Activated naive CD4-positive, alpha-beta T cell treated with anti-CD3 and anti-CD28 coated beads for 36 hours (primary cell): Measurements from ENCODE around the gene PTPRN2. TPM values are rescaled to one million over a fixed set of nuclear protein-coding genes. Genes with fewer than 3 reads are reported as not detected.

Experiments
- CTCF ChIA-PET: fragments of 350-600 bp; sonication (Branson Sonifier 250); formaldehyde crosslinking; loops from one replicate; lab custom pipeline; 2021; ENCODE audit warnings: antibody characterized with exemption; lab: Charles Lee
- DNase-seq: peaks from one replicate; pipeline ENCODE4 v3.0.0-alpha.2; 2020
- H3K27ac Mint-ChIP-seq: one replicate; pipeline ENCODE4 v1.8.0; 2021; ENCODE audit warnings: mild to moderate bottlenecking, mixed read lengths
- H3K27me3 Mint-ChIP-seq: one replicate; pipeline ENCODE4 v1.8.0; 2021; ENCODE audit warnings: low read depth, mixed read lengths
- H3K36me3 Mint-ChIP-seq: one replicate; pipeline ENCODE4 v1.8.0; 2021; ENCODE audit warnings: low read depth, mixed read lengths
- H3K4me1 Mint-ChIP-seq: one replicate; pipeline ENCODE4 v1.8.0; 2021; ENCODE audit warnings: low read depth, mixed read lengths
- H3K4me3 Mint-ChIP-seq: one replicate; pipeline ENCODE4 v1.8.0; 2021; ENCODE audit warnings: mild to moderate bottlenecking, moderate library complexity, mixed read lengths
- H3K9me3 Mint-ChIP-seq: one replicate; pipeline ENCODE4 v1.8.0; 2021; ENCODE audit warnings: mixed read lengths
- intact Hi-C: fragments of 100-400 bp; cut with micrococcal nuclease; formaldehyde crosslinking; loops from one replicate; pipeline ENCODE4 v1.15.1; 2023
- total RNA-seq, 2 experiments: library from RNA; stranded (reverse); gene quantifications; one replicate each; pipeline ENCODE4 v1.2.3, GENCODE V29; 2021

Gene PTPRN2
- total RNA-seq, 2 experiments from 2014 or later, result 0.54 to 0.62 TPM

DNA sequence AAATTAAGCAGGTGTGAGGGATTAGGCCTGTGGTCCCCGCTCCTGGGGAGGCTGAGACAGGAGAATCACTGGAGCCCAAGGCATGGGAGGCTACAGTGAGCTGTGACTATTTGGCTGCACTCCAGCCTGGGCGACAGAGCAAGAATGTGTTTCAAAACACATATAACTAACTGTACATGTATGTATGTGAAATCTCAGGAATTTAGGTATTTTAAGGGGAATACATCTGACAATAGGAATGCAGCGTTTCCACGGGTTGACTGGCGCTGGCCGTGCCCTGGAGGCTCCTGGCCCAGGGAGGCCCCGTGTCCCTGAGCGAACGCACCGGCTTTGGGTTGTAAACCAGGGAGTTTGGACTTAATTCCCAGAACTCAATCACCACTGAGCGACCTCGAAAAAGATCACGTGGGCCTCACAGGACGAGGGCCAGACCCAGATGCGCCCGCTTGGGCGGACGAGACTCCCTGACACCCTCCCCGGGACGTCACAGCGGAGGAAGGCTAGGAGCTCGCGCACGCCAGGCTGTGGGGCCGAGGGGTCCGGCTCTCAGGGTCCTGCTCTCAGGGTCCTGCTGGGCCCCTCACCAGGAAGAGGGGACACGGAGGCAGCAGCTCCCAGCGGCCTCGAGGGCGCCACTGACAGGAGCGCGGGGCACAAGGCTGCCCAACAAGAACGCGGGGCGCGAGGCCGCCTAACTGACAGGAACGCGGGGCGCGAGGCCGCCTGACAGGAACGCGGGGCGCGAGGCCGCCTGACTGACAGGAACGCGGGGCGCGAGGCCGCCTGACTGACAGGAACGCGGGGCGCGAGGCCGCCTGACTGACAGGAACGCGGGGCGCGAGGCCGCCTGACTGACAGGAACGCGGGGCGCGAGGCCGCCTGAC is 18.4 kb downstream of the PTPRN2 start:
- DNase-seq, result no peak
- CTCF ChIA-PET, result interaction anchor here (0.7 kb wide), 1 partner anchor 13 kb away, joined by 5 read pairs; no protein-coding TSS in a partner anchor
- Mint-ChIP-seq H3K9me3 (no peaks in the 10 kb centered on the region), H3K4me1 (peaks cover 2% of the 10 kb centered on the region), H3K36me3 (no peaks in the 10 kb centered on the region), H3K4me3 (no peak overlapping the region), H3K27me3 (peaks cover 33% of the 10 kb centered on the region), H3K27ac (no peak overlapping the region)
- intact Hi-C loops, result no loop called here

DNA sequence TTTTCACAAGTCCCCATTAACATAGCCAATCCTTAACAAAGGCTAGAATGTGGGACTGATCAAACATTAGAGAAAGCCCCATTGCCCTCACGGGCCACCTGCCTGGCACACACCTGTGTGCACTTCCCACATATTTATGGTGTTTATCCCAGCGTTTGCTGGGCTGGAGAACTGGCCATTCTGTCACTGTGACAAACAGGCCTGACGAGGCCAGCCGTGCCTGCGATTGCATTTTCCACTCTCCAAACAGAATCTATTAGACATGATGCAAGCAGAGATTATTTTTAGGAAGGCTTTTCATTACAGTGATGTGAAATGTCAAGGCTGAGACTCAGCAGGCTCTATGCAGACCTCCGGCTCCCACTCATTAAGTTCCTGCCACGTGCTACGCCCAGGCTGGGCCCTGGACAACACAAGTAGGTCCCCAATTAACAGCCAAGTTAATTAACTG is 20.4 kb downstream of the PTPRN2 start:
- CTCF ChIA-PET, result no interaction called here
- peaks cover 29% of the 10 kb centered on the region for H3K27me3 Mint-ChIP-seq
- no peaks in the 10 kb centered on the region for H3K9me3 Mint-ChIP-seq
- H3K27ac Mint-ChIP-seq, result no peak overlapping the region
- no peak for DNase-seq
- intact Hi-C loops, result no loop called here
- no peak overlapping the region for H3K4me3 Mint-ChIP-seq
- H3K36me3 Mint-ChIP-seq, result no peaks in the 10 kb centered on the region
- peaks cover 2% of the 10 kb centered on the region for H3K4me1 Mint-ChIP-seq

DNA sequence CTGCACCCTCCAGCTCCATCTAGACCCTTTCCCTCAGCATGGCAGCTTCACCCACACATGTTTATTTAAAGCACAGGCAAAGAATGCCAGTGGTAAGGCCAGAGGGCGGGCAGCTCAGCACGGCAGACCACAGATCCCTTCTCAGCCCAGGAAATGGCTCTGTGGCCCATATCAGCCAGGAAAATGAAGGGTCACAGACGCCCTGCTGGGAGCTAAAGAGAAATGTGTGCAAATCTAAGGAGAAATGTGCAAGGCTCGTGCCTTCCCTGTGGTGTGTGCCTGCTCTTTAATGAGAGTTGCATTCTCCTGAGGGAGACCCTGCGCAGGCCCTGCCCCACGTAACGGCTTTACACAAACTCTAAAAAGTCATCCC is 23.0 kb downstream of the PTPRN2 start:
- Mint-ChIP-seq H3K9me3 (no peaks in the 10 kb centered on the region), H3K4me3 (no peak overlapping the region), H3K36me3 (no peaks in the 10 kb centered on the region), H3K27ac (no peak overlapping the region), H3K27me3 (peaks cover 21% of the 10 kb centered on the region), H3K4me1 (no peaks in the 10 kb centered on the region)
- intact Hi-C loops, result no loop called here
- CTCF ChIA-PET, result no interaction called here
- DNase-seq, result no peak

DNA sequence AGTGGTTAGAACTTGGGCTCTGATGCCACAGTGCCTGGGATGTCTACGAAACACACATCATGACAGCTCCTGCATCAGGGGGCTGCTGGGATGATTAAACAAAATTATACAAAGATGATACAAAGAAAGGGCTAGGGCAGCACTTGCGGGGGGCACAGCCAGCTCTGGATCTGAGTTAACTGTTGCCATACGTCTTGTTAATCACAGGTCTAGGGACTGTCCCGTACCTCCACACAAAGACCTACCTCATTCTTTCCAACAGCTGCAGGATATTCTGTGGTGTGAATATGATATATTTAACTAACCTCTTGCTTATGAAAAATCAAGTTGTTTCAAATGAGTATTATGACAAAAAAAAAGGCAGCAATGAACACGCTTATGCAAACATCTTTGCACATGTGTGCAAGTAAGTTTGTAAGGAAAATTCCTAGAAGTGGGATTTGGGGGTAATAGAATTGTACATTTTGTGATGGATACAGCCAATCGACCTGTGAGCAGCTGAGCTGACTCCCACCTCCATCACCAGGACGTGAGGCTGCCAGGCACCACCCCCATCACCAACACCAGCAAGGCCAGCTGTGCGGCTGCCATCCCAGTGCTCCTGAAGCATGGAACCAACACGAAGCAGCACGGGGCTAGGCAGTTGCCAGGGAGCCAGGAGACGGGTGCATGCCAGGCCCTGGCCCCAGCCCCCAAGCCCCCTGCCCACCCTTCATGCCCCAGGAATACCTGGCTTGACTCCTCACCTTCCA is 23.5 kb downstream of the PTPRN2 start:
- no peak for DNase-seq
- CTCF ChIA-PET, result no interaction called here
- intact Hi-C loops, result no loop called here
- H3K4me1 Mint-ChIP-seq, result no peaks in the 10 kb centered on the region
- H3K36me3 Mint-ChIP-seq, result no peaks in the 10 kb centered on the region
- H3K9me3 Mint-ChIP-seq, result no peaks in the 10 kb centered on the region
- H3K27ac Mint-ChIP-seq, result no peak overlapping the region
- H3K27me3 Mint-ChIP-seq, result peaks cover 18% of the 10 kb centered on the region
- H3K4me3 Mint-ChIP-seq, result no peak overlapping the region

DNA sequence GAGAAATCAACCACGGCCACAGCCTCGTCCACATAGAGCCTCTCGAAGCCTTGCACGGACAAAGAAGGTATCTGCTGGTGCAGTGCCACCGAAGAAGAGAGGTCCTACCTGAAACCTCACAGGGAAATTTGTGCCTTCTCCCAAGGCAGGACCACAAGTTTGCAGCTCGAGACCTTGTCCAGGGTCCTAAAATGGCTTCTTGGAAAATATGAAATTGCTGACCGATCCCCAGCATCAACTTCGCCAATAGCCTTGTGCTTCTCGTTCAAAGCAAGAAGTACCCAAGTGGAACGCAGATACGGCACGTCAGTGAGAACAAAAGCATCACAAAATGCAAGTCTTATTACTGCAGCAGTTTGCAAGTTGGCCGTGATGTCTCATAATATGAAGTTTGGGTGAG is 24.6 kb downstream of the PTPRN2 start:
- Mint-ChIP-seq H3K4me1 (no peaks in the 10 kb centered on the region), H3K36me3 (no peaks in the 10 kb centered on the region), H3K27me3 (peaks cover 12% of the 10 kb centered on the region), H3K9me3 (no peaks in the 10 kb centered on the region), H3K27ac (no peak overlapping the region), H3K4me3 (no peak overlapping the region)
- DNase-seq, result no peak
- intact Hi-C loops, result no loop called here
- CTCF ChIA-PET, result interaction anchor here (0.5 to 0.6 kb wide), 2 partner anchors 92 to 474 kb away, joined by 3 read pairs; no protein-coding TSS in a partner anchor

DNA sequence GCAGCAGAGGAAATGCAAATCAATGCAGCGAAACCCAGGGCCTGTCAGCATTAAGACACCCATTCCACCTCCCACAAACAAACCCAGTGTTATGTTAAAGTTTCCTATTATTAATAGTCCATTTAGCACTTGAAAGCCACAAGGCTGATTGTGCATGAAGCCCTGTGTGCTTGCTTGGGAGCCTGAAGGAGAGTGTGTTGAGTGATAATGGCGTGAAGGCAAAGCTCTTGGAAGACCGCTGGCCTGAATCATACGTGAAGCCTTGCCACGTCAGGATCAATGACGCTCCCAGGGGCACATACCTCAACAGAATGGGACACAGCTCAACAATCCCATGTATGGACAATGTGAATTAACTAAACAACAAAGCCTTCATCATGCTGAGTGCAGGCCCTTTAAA is 25.1 kb downstream of the PTPRN2 start:
- Mint-ChIP-seq H3K4me1 (no peaks in the 10 kb centered on the region), H3K4me3 (no peak overlapping the region), H3K36me3 (no peaks in the 10 kb centered on the region), H3K27ac (no peak overlapping the region), H3K27me3 (peaks cover 9% of the 10 kb centered on the region), H3K9me3 (no peaks in the 10 kb centered on the region)
- no peak for DNase-seq
- intact Hi-C loops, result no loop called here
- CTCF ChIA-PET, result interaction anchor here (0.5 kb wide), 1 partner anchor 92 kb away, joined by 3 read pairs; no protein-coding TSS in a partner anchor

DNA sequence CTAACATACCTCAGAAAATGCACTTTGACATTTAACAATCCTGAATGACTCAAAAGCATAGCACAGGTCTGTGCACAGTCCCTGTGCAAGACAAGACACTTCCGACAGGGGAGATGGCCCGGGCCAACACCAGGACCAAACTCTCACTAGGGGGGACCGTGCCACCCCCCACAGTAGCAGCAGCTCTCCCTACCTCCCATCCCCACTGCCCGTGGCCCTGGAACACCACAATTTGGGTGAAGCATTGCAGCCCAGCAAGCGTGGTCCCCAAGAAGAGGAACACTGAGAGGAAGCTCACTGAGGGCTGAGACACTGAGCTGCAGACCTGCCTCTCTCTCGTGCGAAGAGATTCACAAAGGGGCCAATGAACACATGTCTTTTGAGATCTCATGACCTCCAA is 26.0 kb downstream of the PTPRN2 start:
- intact Hi-C loops, result no loop called here
- Mint-ChIP-seq H3K4me3 (no peak overlapping the region), H3K27ac (no peak overlapping the region), H3K36me3 (no peaks in the 10 kb centered on the region), H3K27me3 (peaks cover 3% of the 10 kb centered on the region), H3K9me3 (no peaks in the 10 kb centered on the region), H3K4me1 (no peaks in the 10 kb centered on the region)
- DNase-seq, result no peak
- CTCF ChIA-PET, result no interaction called here

DNA sequence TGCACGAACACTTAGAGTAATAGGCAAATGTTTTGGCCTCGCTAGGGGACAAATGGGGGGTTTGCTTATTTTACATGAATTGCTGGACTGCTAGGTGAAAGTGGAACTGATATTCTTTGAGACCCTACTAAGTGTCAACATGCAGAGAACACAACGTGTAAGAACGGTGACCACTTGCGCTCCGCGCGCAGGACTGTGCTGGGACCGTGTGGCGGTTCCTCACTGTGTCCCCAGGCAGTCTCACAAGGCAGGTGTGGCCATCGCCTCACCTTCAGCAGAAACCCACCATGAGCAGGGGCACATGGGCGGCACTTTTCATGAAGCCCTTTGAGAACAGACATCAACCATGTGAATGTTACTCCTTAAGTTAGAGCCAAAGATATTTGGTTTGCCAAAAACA is 27.2 kb downstream of the PTPRN2 start:
- H3K27me3 Mint-ChIP-seq, result peaks cover 3% of the 10 kb centered on the region
- H3K36me3 Mint-ChIP-seq, result no peaks in the 10 kb centered on the region
- CTCF ChIA-PET, result no interaction called here
- intact Hi-C loops, result no loop called here
- no peaks in the 10 kb centered on the region for H3K9me3 Mint-ChIP-seq
- DNase-seq, result no peak
- H3K4me1 Mint-ChIP-seq, result no peaks in the 10 kb centered on the region
- no peak overlapping the region for H3K4me3 Mint-ChIP-seq
- H3K27ac Mint-ChIP-seq, result no peak overlapping the region

DNA sequence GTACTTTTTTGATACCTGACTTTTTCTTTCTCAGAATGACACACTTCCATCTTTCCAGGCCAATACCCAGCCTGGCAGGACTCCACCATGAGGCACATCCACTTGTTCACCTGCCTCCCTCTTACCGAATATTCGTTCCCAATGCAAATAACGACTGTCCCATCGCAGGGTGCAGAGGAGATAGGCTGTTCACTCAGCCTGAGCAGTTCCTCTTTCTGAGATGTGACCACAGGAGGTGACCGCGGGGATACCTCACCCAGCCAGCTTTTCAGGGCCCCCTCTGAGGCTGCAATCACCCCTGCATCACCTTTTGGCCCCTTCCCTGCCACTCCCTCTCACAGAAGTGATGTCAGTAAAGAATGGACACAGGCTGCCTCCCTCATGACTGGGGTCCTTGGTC is 28.3 kb downstream of the PTPRN2 start:
- CTCF ChIA-PET, result no interaction called here
- Mint-ChIP-seq H3K4me3 (no peak overlapping the region), H3K36me3 (no peaks in the 10 kb centered on the region), H3K27me3 (peaks cover 2% of the 10 kb centered on the region), H3K9me3 (no peaks in the 10 kb centered on the region), H3K4me1 (no peaks in the 10 kb centered on the region), H3K27ac (no peak overlapping the region)
- DNase-seq, result no peak
- intact Hi-C loops, result no loop called here

DNA sequence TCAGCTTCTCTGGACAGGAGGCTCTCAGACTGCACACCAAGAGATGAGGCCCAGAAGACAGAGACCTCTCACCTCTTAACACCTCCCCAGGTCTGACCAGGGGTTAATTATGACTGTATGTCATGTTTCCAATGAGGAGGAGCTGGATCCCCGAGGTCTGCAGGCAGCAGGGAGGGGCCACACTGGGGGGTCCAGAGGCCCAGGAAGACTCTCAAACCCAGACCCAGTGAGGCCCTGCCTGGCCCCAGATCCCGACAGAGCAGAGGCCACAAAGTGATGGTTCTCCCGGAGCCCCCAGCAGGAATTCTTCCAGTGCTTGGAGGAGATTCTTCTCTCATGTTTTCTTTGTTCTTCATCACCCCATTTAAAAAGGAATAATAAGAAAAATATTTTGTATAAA is 28.8 kb downstream of the PTPRN2 start:
- H3K4me3 Mint-ChIP-seq, result no peak overlapping the region
- no peaks in the 10 kb centered on the region for H3K4me1 Mint-ChIP-seq
- DNase-seq, result no peak
- H3K36me3 Mint-ChIP-seq, result no peaks in the 10 kb centered on the region
- H3K27me3 Mint-ChIP-seq, result peaks cover 3% of the 10 kb centered on the region
- CTCF ChIA-PET, result no interaction called here
- no peak overlapping the region for H3K27ac Mint-ChIP-seq
- no peaks in the 10 kb centered on the region for H3K9me3 Mint-ChIP-seq
- intact Hi-C loops, result no loop called here

DNA sequence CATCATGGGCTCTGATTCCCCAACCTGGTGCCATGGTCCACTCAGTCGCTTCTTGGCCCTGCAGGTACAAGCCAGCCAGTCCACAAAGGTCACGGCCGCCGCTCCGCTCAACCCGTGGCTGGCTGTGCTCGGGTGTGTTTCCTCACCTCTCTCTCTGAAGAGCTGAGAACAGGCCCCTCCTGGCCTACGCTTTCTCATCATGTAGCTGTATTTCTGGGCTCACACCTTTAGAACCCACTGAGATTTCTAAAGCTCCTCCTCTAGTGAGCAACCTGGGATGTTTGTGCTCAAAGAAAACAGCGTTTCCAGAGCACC is 30.2 kb downstream of the PTPRN2 start:
- H3K27me3 Mint-ChIP-seq, result peaks cover 3% of the 10 kb centered on the region
- H3K27ac Mint-ChIP-seq, result no peak overlapping the region
- no peaks in the 10 kb centered on the region for H3K36me3 Mint-ChIP-seq
- no peaks in the 10 kb centered on the region for H3K9me3 Mint-ChIP-seq
- no peak overlapping the region for H3K4me3 Mint-ChIP-seq
- no peaks in the 10 kb centered on the region for H3K4me1 Mint-ChIP-seq
- intact Hi-C loops, result no loop called here
- no peak for DNase-seq
- CTCF ChIA-PET, result interaction anchor here (1.1 kb wide), 1 partner anchor 177 kb away, joined by 3 read pairs; no protein-coding TSS in a partner anchor

DNA sequence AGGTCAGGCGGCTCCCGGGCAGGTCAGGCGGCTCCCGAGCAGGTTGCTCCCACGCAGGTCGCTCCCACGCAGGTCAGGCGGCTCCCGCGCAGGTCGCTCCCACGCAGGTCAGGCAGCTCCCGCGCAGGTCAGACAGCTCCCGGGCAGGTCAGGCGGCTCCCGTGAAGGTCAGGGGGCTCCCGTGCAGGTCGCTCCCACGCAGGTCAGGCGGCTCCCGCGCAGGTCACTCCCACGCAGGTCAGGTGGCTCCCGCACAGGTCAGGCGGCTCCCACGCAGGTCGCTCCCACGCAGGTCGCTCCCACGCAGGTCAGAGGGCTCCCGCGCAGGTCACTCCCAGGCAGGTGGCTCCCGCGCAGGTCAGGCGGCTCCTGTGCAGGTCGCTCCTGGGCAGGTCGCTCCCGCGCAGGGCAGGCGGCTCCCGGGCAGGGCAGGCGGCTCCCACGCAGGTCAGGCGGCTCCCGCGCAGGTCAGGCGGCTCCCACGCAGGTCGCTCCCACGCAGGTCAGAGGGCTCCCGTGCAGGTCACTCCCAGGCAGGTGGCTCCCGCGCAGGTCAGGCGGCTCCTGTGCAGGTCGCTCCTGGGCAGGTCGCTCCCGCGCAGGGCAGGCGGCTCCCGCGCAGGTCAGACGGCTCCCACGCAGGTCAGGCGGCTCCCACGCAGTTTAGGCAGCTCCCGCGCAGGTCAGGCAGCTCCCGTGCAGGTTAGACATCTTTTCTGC is 30.7 kb downstream of the PTPRN2 start:
- Mint-ChIP-seq H3K4me3 (no peak overlapping the region), H3K27ac (no peak overlapping the region), H3K9me3 (no peaks in the 10 kb centered on the region), H3K27me3 (peaks cover 3% of the 10 kb centered on the region), H3K36me3 (no peaks in the 10 kb centered on the region), H3K4me1 (no peaks in the 10 kb centered on the region)
- CTCF ChIA-PET, result interaction anchor here (1.1 kb wide), 1 partner anchor 178 kb away, joined by 3 read pairs; no protein-coding TSS in a partner anchor
- DNase-seq, result no peak
- intact Hi-C loops, result no loop called here
